Hepatocyte (in vitro differentiated cells): ENCODE results near the gene SH2D7. TPM values are rescaled to one million over a fixed set of nuclear protein-coding genes. Genes with fewer than 3 reads are reported as not detected.

Experiments
- DNase-seq: peaks from one replicate; pipeline ENCODE4 v3.0.0-alpha.2; 2016; ENCODE audit warnings: low spot score
- H2AFZ ChIP-seq: fragments of 200-600 bp; sonication (generic); 2 replicates; pipeline ENCODE4 v1.6.0; 2016; ENCODE audit warnings: antibody characterized with exemption, mild to moderate bottlenecking
- H3K27ac ChIP-seq: fragments of 200-600 bp; sonication (generic); 2 replicates; pipeline ENCODE4 v1.5.1; 2016; ENCODE audit warnings: mild to moderate bottlenecking
- H3K27me3 ChIP-seq: fragments of 200-600 bp; sonication (generic); 2 replicates; pipeline ENCODE4 v1.6.1; 2016
- H3K36me3 ChIP-seq: fragments of 200-600 bp; sonication (generic); replicated peaks from 2 replicates; pipeline ENCODE4 v1.5.1; 2016; ENCODE audit warnings: low read depth; ENCODE audit not compliant: insufficient read depth
- H3K4me1 ChIP-seq: fragments of 200-600 bp; sonication (generic); 2 replicates; pipeline ENCODE4 v1.5.1; 2016; ENCODE audit warnings: mild to moderate bottlenecking, moderate library complexity; ENCODE audit not compliant: insufficient read depth
- H3K4me2 ChIP-seq: fragments of 200-600 bp; sonication (generic); 2 replicates; pipeline ENCODE4 v1.6.0; 2016
- H3K4me3 ChIP-seq: fragments of 200-600 bp; sonication (generic); 2 replicates; pipeline ENCODE4 v1.5.1; 2016; ENCODE audit warnings: mild to moderate bottlenecking
- H3K79me2 ChIP-seq: fragments of 200-600 bp; sonication (generic); 2 replicates; pipeline ENCODE4 v1.6.0; 2017; ENCODE audit warnings: mild to moderate bottlenecking
- H3K9me2 ChIP-seq: fragments of 200-600 bp; sonication (generic); replicated peaks from 2 replicates; pipeline ENCODE4 v1.6.0; 2017; ENCODE audit warnings: mild to moderate bottlenecking; ENCODE audit not compliant: insufficient read depth
- H3K9me3 ChIP-seq: fragments of 200-600 bp; sonication (generic); 2 replicates; pipeline ENCODE4 v1.5.1; 2016; ENCODE audit warnings: low read depth, mild to moderate bottlenecking
- H4K20me1 ChIP-seq: fragments of 200-600 bp; sonication (generic); 2 replicates; pipeline ENCODE4 v1.6.0; 2016; ENCODE audit warnings: mild to moderate bottlenecking; ENCODE audit not compliant: insufficient read depth, poor library complexity, severe bottlenecking
- EZH2 ChIP-seq: fragments of 200-600 bp; sonication (generic); IDR thresholded peaks from 2 replicates; pipeline ENCODE4 v1.6.1; 2016; ENCODE audit warnings: antibody characterized with exemption, mild to moderate bottlenecking, borderline replicate concordance
- EZH2phosphoT487 ChIP-seq: fragments of 200-600 bp; sonication (generic); IDR thresholded peaks from one replicate; pipeline ENCODE4 v1.6.1; 2018; ENCODE audit warnings: antibody characterized with exemption, mild to moderate bottlenecking, low read depth, moderate library complexity; ENCODE audit not compliant: unreplicated experiment, severe bottlenecking
- WGBS: methylation state at CpG from one replicate; pipeline ENCODE4 v1.1.6; 2016; ENCODE audit warnings: low lambda C conversion rate; ENCODE audit errors: missing lambda C conversion rate; 5-methylcytosine and 5-hydroxymethylcytosine counted together
- polyA plus RNA-seq: library from polyadenylated mRNA; unstranded; fragments of >200 nt; fragmentation: Nextera tagmentation; extraction: Ambion mirVana; gene quantifications from 2 replicates; pipeline ENCODE4 v1.2.1, GENCODE V29; 2016
- total RNA-seq: library from RNA; depleted of rRNA; stranded (reverse); fragments of >200 nt; gene quantifications from 2 replicates; pipeline ENCODE4 v1.2.3, GENCODE V29; 2014
- TF ChIP-seq, protein P1 (sequence below): fragments of 200-600 bp; sonication (generic); IDR thresholded peaks from 2 replicates; pipeline ENCODE4 v1.5.1; 2016; ENCODE audit warnings: antibody characterized with exemption, mild to moderate bottlenecking; ENCODE audit not compliant: poor library complexity

SH2D7 gene
- total and polyA plus RNA-seq, 2 experiments from 2014 or later, result 0.22 TPM; not detected in 1

- H3K4me2 ChIP-seq, result no peak overlapping the region
- peaks cover 66% of the 10 kb centered on the region for H3K4me1 ChIP-seq
- H3K27me3 ChIP-seq, result no peaks in the 10 kb centered on the region
- peaks cover 91% of the 10 kb centered on the region for H3K79me2 ChIP-seq
- no peaks in the 10 kb centered on the region for H3K9me2 ChIP-seq
- no peak overlapping the region for H2AFZ ChIP-seq
- WGBS, result 66% methylated on average over 2 of the region's 2 CpGs
- H3K4me3 ChIP-seq, result no peak overlapping the region
- H3K27ac ChIP-seq, result peak overlapping the region; percentile 89
- H3K9me3 ChIP-seq, result no peaks in the 10 kb centered on the region
- no peaks in the 10 kb centered on the region for H4K20me1 ChIP-seq
- DNase-seq, result no peak
- TF ChIP-seq, protein P1, sequence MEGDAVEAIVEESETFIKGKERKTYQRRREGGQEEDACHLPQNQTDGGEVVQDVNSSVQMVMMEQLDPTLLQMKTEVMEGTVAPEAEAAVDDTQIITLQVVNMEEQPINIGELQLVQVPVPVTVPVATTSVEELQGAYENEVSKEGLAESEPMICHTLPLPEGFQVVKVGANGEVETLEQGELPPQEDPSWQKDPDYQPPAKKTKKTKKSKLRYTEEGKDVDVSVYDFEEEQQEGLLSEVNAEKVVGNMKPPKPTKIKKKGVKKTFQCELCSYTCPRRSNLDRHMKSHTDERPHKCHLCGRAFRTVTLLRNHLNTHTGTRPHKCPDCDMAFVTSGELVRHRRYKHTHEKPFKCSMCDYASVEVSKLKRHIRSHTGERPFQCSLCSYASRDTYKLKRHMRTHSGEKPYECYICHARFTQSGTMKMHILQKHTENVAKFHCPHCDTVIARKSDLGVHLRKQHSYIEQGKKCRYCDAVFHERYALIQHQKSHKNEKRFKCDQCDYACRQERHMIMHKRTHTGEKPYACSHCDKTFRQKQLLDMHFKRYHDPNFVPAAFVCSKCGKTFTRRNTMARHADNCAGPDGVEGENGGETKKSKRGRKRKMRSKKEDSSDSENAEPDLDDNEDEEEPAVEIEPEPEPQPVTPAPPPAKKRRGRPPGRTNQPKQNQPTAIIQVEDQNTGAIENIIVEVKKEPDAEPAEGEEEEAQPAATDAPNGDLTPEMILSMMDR, result no peak
- TF ChIP-seq EZH2phosphoT487 (no peak), EZH2 (no peak)
- H3K36me3 ChIP-seq, result no peaks in the 10 kb centered on the region
Observed at GRCh38 chr15:78071383-78071782, 21.0 kb upstream of the SH2D7 start.

- peaks cover 91% of the 10 kb centered on the region for H3K79me2 ChIP-seq
- H3K27me3 ChIP-seq, result no peaks in the 10 kb centered on the region
- H3K4me1 ChIP-seq, result peaks cover 61% of the 10 kb centered on the region
- no peaks in the 10 kb centered on the region for H3K36me3 ChIP-seq
- H4K20me1 ChIP-seq, result no peaks in the 10 kb centered on the region
- no peaks in the 10 kb centered on the region for H3K9me3 ChIP-seq
- DNase-seq, result peak; percentile 78
- H3K27ac ChIP-seq, result peak overlapping the region; percentile 89
- 29% methylated on average over 9 of the region's 9 CpGs for WGBS
- H3K9me2 ChIP-seq, result no peaks in the 10 kb centered on the region
- peak overlapping the region; percentile 71 for H3K4me2 ChIP-seq
- TF ChIP-seq, protein P1, result no peak
- TF ChIP-seq EZH2 (no peak), EZH2phosphoT487 (no peak)
- no peak overlapping the region for H2AFZ ChIP-seq
- H3K4me3 ChIP-seq, result no peak overlapping the region
Observed at GRCh38 chr15:78072080-78072892, 20.1 kb upstream of the SH2D7 start.

- DNase-seq, result no peak
- Histone ChIP-seq H3K27ac (peak overlapping the region; percentile 89), H3K9me3 (no peaks in the 10 kb centered on the region), H3K9me2 (no peaks in the 10 kb centered on the region), H3K4me3 (no peak overlapping the region), H3K79me2 (peaks cover 82% of the 10 kb centered on the region), H2AFZ (no peak overlapping the region), H3K27me3 (no peaks in the 10 kb centered on the region), H3K4me1 (peaks cover 52% of the 10 kb centered on the region), H3K4me2 (peak overlapping the region; percentile 71), H4K20me1 (no peaks in the 10 kb centered on the region), H3K36me3 (no peaks in the 10 kb centered on the region)
- WGBS, result 94% methylated on average over 5 of the region's 5 CpGs
- TF ChIP-seq EZH2phosphoT487 (no peak), EZH2 (no peak)
- TF ChIP-seq, protein P1, result no peak
Observed at GRCh38 chr15:78073046-78073787, 19.1 kb upstream of the SH2D7 start.
